NCI-H446 (cell line): ENCODE measurements around the gene DCAF5.
A peak's percentile ranks its signal among the peaks of the same experiment; 100 is the strongest.
"Not testable (repeated sequence)": the region's sequence is repeated elsewhere in the genome, so short reads cannot be mapped to it uniquely, and the experiment has no call there.

Source experiments
- DNase-seq, 2 experiments: peaks; one replicate each; lab custom pipeline; 2025; lab: John Stamatoyannopoulos, UW

Gene DCAF5

GRCh38 chr14:69073429-69073828 is 79.5 kb downstream of the DCAF5 start:
- no peak for DNase-seq

- no peak for DNase-seq
Measured at GRCh38 chr14:69072584-69072983, 80.3 kb downstream of the DCAF5 start.

- DNase-seq = no peak
Measured at GRCh38 chr14:69068744-69069421, 84.0 kb downstream of the DCAF5 start.

GRCh38 chr14:69066396-69067171 is 86.3 kb downstream of the DCAF5 start:
- DNase-seq = no peak

- DNase-seq = not testable (repeated sequence)
Measured at GRCh38 chr14:69065934-69066333, 87.0 kb downstream of the DCAF5 start.

- DNase-seq = no peak
Measured at GRCh38 chr14:69064596-69064995, 88.3 kb downstream of the DCAF5 start.

- no peak for DNase-seq
Measured at GRCh38 chr14:69059658-69060623, 93.0 kb downstream of the DCAF5 start.

GRCh38 chr14:69055999-69056788 is 96.7 kb downstream of the DCAF5 start:
- DNase-seq = no peak

- DNase-seq = no peak
Measured at GRCh38 chr14:69055125-69055524, 97.8 kb downstream of the DCAF5 start.

GRCh38 chr14:69054030-69054429 is 98.9 kb downstream of the DCAF5 start:
- DNase-seq = no peak

GRCh38 chr14:69052181-69052601 is 100.7 kb downstream of the DCAF5 start:
- no peak for DNase-seq

GRCh38 chr14:69050240-69051184 is 102.4 kb downstream of the DCAF5 start:
- no peak for DNase-seq

GRCh38 chr14:69049675-69050074 is 103.2 kb downstream of the DCAF5 start:
- DNase-seq = no peak

- no peak for DNase-seq
Measured at GRCh38 chr14:69048456-69048855, 104.5 kb downstream of the DCAF5 start.

- DNase-seq = no peak
Measured at GRCh38 chr14:69047255-69047654, 105.7 kb downstream of the DCAF5 start.

GRCh38 chr14:69046476-69046860 is 106.5 kb downstream of the DCAF5 start:
- DNase-seq = peak in 1 of 2 experiments; percentile 17

GRCh38 chr14:69045857-69046475 is 107.0 kb downstream of the DCAF5 start:
- DNase-seq = no peak

GRCh38 chr14:69044965-69045555 is 107.9 kb downstream of the DCAF5 start:
- DNase-seq = peak; percentile 25 to 88

GRCh38 chr14:69044296-69044695 is 108.6 kb downstream of the DCAF5 start:
- DNase-seq = no peak
